Sigmoid colon (tissue), 7 donors: ENCODE results near the gene UMODL1. TPM values are rescaled to one million over a fixed set of nuclear protein-coding genes. Genes with fewer than 3 reads are reported as not detected.
A peak's percentile ranks its signal among the peaks of the same experiment; 100 is the strongest.

Experiments
- DNase-seq: peaks from one replicate; pipeline ENCODE4 v3.0.0-alpha.2; 2019
- H3K27ac ChIP-seq, 4 donors: fragments of 200-600 bp; sonication (generic); one replicate each; pipeline ENCODE4 v1.5.1; 2016 to 2019; ENCODE audit warnings: mild to moderate bottlenecking in 1 of 4
- H3K27me3 ChIP-seq, 3 donors: fragments of 200-600 bp; sonication (generic); one replicate each; pipeline ENCODE4 v1.5.1; 2019; ENCODE audit warnings: mild to moderate bottlenecking in 1 of 3
- H3K36me3 ChIP-seq, 4 donors: fragments of 200-600 bp; sonication (generic); one replicate each; pipeline ENCODE4 v1.5.1; 2016 to 2019
- H3K4me1 ChIP-seq, 4 donors: fragments of 200-600 bp; sonication (generic); one replicate each; pipeline ENCODE4 v1.5.1; 2017 to 2019
- H3K4me3 ChIP-seq, 4 donors: fragments of 200-600 bp; sonication (generic); one replicate each; pipeline ENCODE4 v1.5.1; 2017 to 2019; ENCODE audit warnings: mild to moderate bottlenecking in 2 of 4, moderate library complexity in 1 of 4
- H3K9me3 ChIP-seq, 4 donors: fragments of 200-600 bp in 3 of 4; sonication (generic) in 3 of 4; one replicate each; pipeline versions ENCODE4 v1.5.1 to v1.6.1; 2013 to 2019
- CTCF ChIP-seq, 4 experiments: fragments of 450-650 bp in 3 of 4; fragments of 200-600 bp in 1 of 4; IDR thresholded peaks; one replicate each; pipeline ENCODE4 v1.5.1; 2016 to 2019; ENCODE audit warnings: antibody characterized with exemption in 4 of 4, mild to moderate bottlenecking in 3 of 4, moderate library complexity in 2 of 4
- EP300 ChIP-seq, 4 donors: sonication (generic); formaldehyde crosslinking; IDR thresholded peaks; one replicate each; pipeline ENCODE4 v1.6.1; 2017; ENCODE audit warnings: antibody characterized with exemption in 4 of 4
- POLR2A ChIP-seq, 2 donors: fragments of 450-650 bp; IDR thresholded peaks; one replicate each; pipeline ENCODE4 v1.6.1; 2016; ENCODE audit warnings: antibody characterized with exemption in 2 of 2, mild to moderate bottlenecking in 2 of 2, moderate library complexity in 2 of 2
- POLR2AphosphoS5 ChIP-seq, 4 donors: sonication (generic); formaldehyde crosslinking; IDR thresholded peaks; one replicate each; pipeline ENCODE4 v1.6.1; 2017; ENCODE audit warnings: antibody characterized with exemption in 4 of 4
- WGBS, 2 donors: extraction: QIAGEN DNeasy Blood & Tissue Kit; methylation state at CpG; one replicate each; pipeline ENCODE4 v1.1.7; 2013; 5-methylcytosine and 5-hydroxymethylcytosine counted together
- intact Hi-C: fragments of 100-400 bp; cut with DNase I; formaldehyde crosslinking; loops from one replicate; pipeline ENCODE4 v1.15.1; 2023
- polyA plus RNA-seq, 3 donors: library from polyadenylated mRNA; stranded (reverse); fragments of 200-250 nt; gene quantifications; one replicate each; pipeline ENCODE4 v1.2.3, GENCODE V29; 2013
- total RNA-seq, 4 donors: library from RNA; depleted of rRNA; stranded (reverse); fragments of >200 nt; gene quantifications; one replicate each; pipeline ENCODE4 v1.1.0, GENCODE V29; 2016
- donor health status: healthy with polysubstance abuse.
- donor health status: Bipolar disorder and iron deficiency.
- donor health status: healthy.

The UMODL1 gene
- total and polyA plus RNA-seq, 7 donors = 0.13 to 0.23 TPM; not detected in 5

- Histone ChIP-seq H3K9me3 (no peaks in the 10 kb centered on the region), H3K4me1 (peaks cover 0 to 19% (median 10%) of the 10 kb centered on the region in 4 donors), H3K36me3 (no peaks in the 10 kb centered on the region), H3K27me3 (no peaks in the 10 kb centered on the region), H3K4me3 (no peak overlapping the region), H3K27ac (peak overlapping the region in 1 of 4 donors; percentile 73)
- 81 to 88% methylated on average over 8 of the region's 8 CpGs for WGBS, 2 donors
- intact Hi-C loops = no loop called here
- TF ChIP-seq EP300 (IDR thresholded peaks at IDR 0.05) (no peak), POLR2A (IDR thresholded peaks at IDR 0.05) (no peak), POLR2AphosphoS5 (IDR thresholded peaks at IDR 0.05) (no peak), CTCF (IDR thresholded peaks at IDR 0.05) (no peak)
- DNase-seq = no peak
Measured at GRCh38 chr21:42038826-42039425, 32.2 kb upstream of the UMODL1 start.

- no peaks in the 10 kb centered on the region for H3K36me3 ChIP-seq
- no peak overlapping the region for H3K4me3 ChIP-seq
- H3K4me1 ChIP-seq = peaks cover 0 to 19% (median 10%) of the 10 kb centered on the region in 4 donors
- intact Hi-C loops = no loop called here
- DNase-seq = peak; percentile 63
- TF ChIP-seq EP300 (IDR thresholded peaks at IDR 0.05) (peak in 2 of 4 donors; percentile 6 to 18), CTCF (IDR thresholded peaks at IDR 0.05) (no peak), POLR2AphosphoS5 (IDR thresholded peaks at IDR 0.05) (peak in 2 of 4 donors; percentile 41 to 65), POLR2A (IDR thresholded peaks at IDR 0.05) (no peak)
- H3K27me3 ChIP-seq = no peaks in the 10 kb centered on the region
- no peaks in the 10 kb centered on the region for H3K9me3 ChIP-seq
- peak overlapping the region in 2 of 4 donors; percentile 16 to 73 for H3K27ac ChIP-seq
- 46 to 69% methylated on average over 5 of the region's 5 CpGs for WGBS, 2 donors
Measured at GRCh38 chr21:42039470-42039901, 31.6 kb upstream of the UMODL1 start.

GRCh38 chr21:42039911-42040351, 31.2 kb upstream of the UMODL1 start:
- TF ChIP-seq EP300 (IDR thresholded peaks at IDR 0.05) (no peak), POLR2A (IDR thresholded peaks at IDR 0.05) (no peak), POLR2AphosphoS5 (IDR thresholded peaks at IDR 0.05) (no peak), CTCF (IDR thresholded peaks at IDR 0.05) (no peak)
- Histone ChIP-seq H3K4me3 (no peak overlapping the region), H3K36me3 (no peaks in the 10 kb centered on the region), H3K9me3 (no peaks in the 10 kb centered on the region), H3K4me1 (peaks cover 0 to 19% (median 10%) of the 10 kb centered on the region in 4 donors), H3K27me3 (no peaks in the 10 kb centered on the region), H3K27ac (peak overlapping the region in 2 of 4 donors; percentile 16 to 73)
- 70 to 79% methylated on average over 12 of the region's 12 CpGs for whole genome bisulfite sequencing, 2 donors
- intact Hi-C loops = no loop called here
- no peak for DNase-seq

GRCh38 chr21:42040411-42041180, 30.5 kb upstream of the UMODL1 start:
- TF ChIP-seq POLR2AphosphoS5 (IDR thresholded peaks at IDR 0.05) (peak in 1 of 4 donors; percentile 64), EP300 (IDR thresholded peaks at IDR 0.05) (no peak), POLR2A (IDR thresholded peaks at IDR 0.05) (no peak), CTCF (IDR thresholded peaks at IDR 0.05) (no peak)
- Histone ChIP-seq H3K9me3 (no peaks in the 10 kb centered on the region), H3K27me3 (no peaks in the 10 kb centered on the region), H3K36me3 (no peaks in the 10 kb centered on the region), H3K4me3 (no peak overlapping the region), H3K27ac (peak overlapping the region in 2 of 4 donors; percentile 21 to 73), H3K4me1 (peaks cover 0 to 19% (median 10%) of the 10 kb centered on the region in 4 donors)
- 88 to 90% methylated on average over 18 of the region's 18 CpGs for WGBS, 2 donors
- peak; percentile 74 for DNase-seq
- intact Hi-C loops = no loop called here
